Activated T-cell treated with anti-CD3 and anti-CD28 coated beads, Interleukin-2, amount 50 U/mL, for 72 hours (primary cell): ENCODE results near the gene SLC30A7. TPM values are rescaled to one million over a fixed set of nuclear protein-coding genes. Genes with fewer than 3 reads are reported as not detected.
A peak's percentile ranks its signal among the peaks of the same experiment; 100 is the strongest.

ENCODE experiments used
- ATAC-seq, 2 donors: fragments of 150-1000 bp; cut with Tn5 transposase; replicated peaks in 1 of 2; 2 replicates each; pipeline ENCODE4 v1.10.0; 2021; ENCODE audit warnings: moderate library complexity in 2 of 2, mild to moderate bottlenecking in 1 of 2
- DNase-seq, 2 donors: peaks; one replicate each; pipeline ENCODE4 v3.0.0; 2021 to 2022; ENCODE audit warnings: mixed read lengths in 1 of 2
- H3K27ac Mint-ChIP-seq: one replicate; pipeline ENCODE4 v1.8.0; 2022; ENCODE audit warnings: mild to moderate bottlenecking, moderate library complexity, mixed read lengths
- H3K27me3 Mint-ChIP-seq: one replicate; pipeline ENCODE4 v1.8.0; 2022; ENCODE audit warnings: low read depth, mixed read lengths
- H3K36me3 Mint-ChIP-seq, 2 donors: one replicate each; pipeline ENCODE4 v1.8.0; 2022; ENCODE audit warnings: mixed read lengths in 2 of 2, mild to moderate bottlenecking in 1 of 2; ENCODE audit not compliant: insufficient read depth in 2 of 2
- H3K4me1 Mint-ChIP-seq: one replicate; pipeline ENCODE4 v1.8.0; 2022; ENCODE audit warnings: low read depth, mixed read lengths
- H3K4me3 Mint-ChIP-seq, 2 donors: one replicate each; pipeline ENCODE4 v1.8.0; 2022; ENCODE audit warnings: mild to moderate bottlenecking in 2 of 2, mixed read lengths in 2 of 2, moderate library complexity in 2 of 2
- H3K9me3 Mint-ChIP-seq, 2 donors: one replicate each; pipeline ENCODE4 v1.8.0; 2022; ENCODE audit warnings: mixed read lengths in 2 of 2
- total RNA-seq, 2 donors: library from RNA; stranded (reverse); gene quantifications; one replicate each; pipeline ENCODE4 v1.2.3, GENCODE V29; 2022

SLC30A7 gene
- total RNA-seq, 2 donors from 2014 or later, result 39.3 to 48.7 TPM

DNA sequence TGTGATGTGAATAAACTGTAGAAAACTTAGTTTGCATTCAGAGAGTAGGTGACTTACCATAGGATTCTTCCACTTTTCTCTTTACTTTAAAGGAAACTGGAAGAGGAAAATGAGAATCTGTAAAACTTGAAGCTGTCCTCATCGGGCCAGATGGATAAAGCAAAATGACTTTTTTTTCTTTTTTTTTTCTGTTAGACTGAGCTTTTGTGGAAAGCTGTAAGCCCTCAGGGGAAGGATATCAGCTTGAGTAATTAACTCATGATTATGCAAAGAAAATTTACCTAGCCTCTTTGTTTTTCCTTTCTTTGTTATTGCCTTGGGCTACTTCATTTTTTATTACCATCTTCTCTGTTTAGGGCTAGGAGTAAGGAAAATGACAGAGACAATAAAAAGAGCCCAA is 76.3 kb downstream of the SLC30A7 start:
- Mint-ChIP-seq H3K27ac (no peak overlapping the region), H3K4me1 (peaks cover 14% of the 10 kb centered on the region), H3K9me3 (no peaks in the 10 kb centered on the region), H3K36me3 (peaks cover 12 to 31% of the 10 kb centered on the region in 2 donors), H3K27me3 (no peaks in the 10 kb centered on the region), H3K4me3 (no peak overlapping the region)
- ATAC-seq (no peak), DNase-seq (no peak)

DNA sequence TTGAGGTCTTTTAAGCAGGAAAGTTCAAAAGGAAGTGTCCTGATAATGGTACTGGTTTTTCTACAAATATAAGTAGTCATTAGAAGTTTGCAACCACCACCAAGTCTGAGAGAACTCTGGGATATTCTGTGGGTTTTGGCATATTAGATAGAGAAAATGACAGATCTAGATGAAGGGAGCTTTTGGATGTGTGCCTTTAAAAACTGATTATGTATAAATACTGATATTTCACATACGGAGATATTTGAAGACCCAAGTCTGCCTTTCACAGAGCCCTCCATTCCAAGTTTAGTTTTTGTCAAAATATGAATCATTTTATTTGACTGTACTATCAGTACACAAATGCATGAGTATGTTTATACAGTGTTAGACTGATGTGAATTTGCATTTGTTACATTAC is 81.0 kb downstream of the SLC30A7 start:
- Mint-ChIP-seq H3K27me3 (no peaks in the 10 kb centered on the region), H3K4me1 (peaks cover 4% of the 10 kb centered on the region), H3K9me3 (peaks cover 0 to under 1% of the 10 kb centered on the region in 2 donors), H3K4me3 (no peak overlapping the region), H3K27ac (peak overlapping the region; percentile 34), H3K36me3 (peaks cover 9 to 33% of the 10 kb centered on the region in 2 donors)
- no peak for DNase-seq
- no peak for ATAC-seq

DNA sequence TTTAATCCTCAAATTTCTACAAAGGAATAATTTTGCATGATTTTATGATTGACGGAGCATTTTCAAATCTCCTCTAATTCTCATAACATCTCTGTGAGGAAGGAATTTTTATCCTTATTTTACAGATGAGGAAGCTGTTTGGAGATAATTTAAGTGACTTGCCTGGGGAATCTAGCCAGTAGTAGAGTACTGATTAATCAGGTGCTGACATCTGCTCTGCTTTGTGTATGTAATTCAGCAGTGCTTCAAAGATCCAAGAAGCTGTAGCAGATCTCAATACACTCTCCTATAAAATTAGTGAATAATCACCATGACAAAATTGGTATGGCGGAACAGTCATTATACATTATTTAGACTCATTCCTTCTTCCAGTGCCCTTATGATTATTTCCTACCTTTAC is 83.7 kb downstream of the SLC30A7 start:
- Mint-ChIP-seq H3K27ac (no peak overlapping the region), H3K36me3 (peaks cover 23 to 35% of the 10 kb centered on the region in 2 donors), H3K4me3 (no peak overlapping the region), H3K9me3 (peaks cover 0 to 9% of the 10 kb centered on the region in 2 donors), H3K27me3 (no peaks in the 10 kb centered on the region), H3K4me1 (peaks cover 8% of the 10 kb centered on the region)
- DNase-seq, result no peak
- no peak for ATAC-seq

DNA sequence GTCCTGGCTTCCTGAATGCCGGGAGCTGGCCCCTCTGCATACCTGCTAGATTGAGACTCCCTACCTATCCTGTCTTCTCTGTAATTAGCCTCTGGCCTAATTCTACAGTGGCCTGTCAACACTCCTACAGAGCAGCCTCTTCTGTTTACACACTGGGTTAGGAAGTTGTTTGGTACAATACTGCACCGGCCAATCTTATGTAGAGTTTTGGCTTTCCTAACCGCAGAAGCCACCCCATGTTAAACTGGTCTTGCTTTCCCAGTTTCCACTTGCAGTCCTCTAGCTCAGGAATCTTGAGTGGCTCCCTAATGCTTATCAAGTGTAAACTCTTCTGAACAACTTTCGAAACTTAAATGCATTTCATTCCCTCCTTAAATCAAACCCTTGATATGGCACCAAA is 86.9 kb downstream of the SLC30A7 start:
- no peak overlapping the region for H3K4me3 Mint-ChIP-seq
- DNase-seq (no peak), ATAC-seq (no peak)
- H3K4me1 Mint-ChIP-seq, result peaks cover 12% of the 10 kb centered on the region
- peaks cover 0 to 9% of the 10 kb centered on the region in 2 donors for H3K9me3 Mint-ChIP-seq
- no peaks in the 10 kb centered on the region for H3K27me3 Mint-ChIP-seq
- H3K36me3 Mint-ChIP-seq, result peaks cover 24 to 37% of the 10 kb centered on the region in 2 donors
- H3K27ac Mint-ChIP-seq, result peak overlapping the region; percentile 41

DNA sequence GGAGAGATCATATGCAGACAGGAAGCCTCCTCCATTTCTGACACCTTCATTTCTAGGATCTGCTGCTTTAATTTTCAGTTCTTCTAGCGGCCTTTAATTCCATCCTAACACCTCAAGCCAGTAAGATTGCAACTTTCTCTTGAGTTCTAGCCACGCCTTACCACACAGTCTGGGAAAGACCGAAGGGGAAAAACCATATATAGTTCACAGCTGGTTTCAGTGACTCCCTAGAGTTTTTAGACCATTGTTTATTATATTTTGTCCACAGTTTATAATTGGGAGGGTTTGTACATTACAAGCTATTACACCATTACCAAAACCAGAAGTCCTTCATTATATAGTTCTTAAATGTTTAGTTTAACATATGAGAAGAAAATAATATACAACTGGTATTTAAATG is 92.2 kb downstream of the SLC30A7 start:
- no peaks in the 10 kb centered on the region for H3K9me3 Mint-ChIP-seq
- peaks cover 19 to 38% of the 10 kb centered on the region in 2 donors for H3K36me3 Mint-ChIP-seq
- no peaks in the 10 kb centered on the region for H3K27me3 Mint-ChIP-seq
- DNase-seq (no peak), ATAC-seq (no peak)
- peaks cover 8% of the 10 kb centered on the region for H3K4me1 Mint-ChIP-seq
- H3K27ac Mint-ChIP-seq, result peak overlapping the region; percentile 23
- H3K4me3 Mint-ChIP-seq, result no peak overlapping the region

DNA sequence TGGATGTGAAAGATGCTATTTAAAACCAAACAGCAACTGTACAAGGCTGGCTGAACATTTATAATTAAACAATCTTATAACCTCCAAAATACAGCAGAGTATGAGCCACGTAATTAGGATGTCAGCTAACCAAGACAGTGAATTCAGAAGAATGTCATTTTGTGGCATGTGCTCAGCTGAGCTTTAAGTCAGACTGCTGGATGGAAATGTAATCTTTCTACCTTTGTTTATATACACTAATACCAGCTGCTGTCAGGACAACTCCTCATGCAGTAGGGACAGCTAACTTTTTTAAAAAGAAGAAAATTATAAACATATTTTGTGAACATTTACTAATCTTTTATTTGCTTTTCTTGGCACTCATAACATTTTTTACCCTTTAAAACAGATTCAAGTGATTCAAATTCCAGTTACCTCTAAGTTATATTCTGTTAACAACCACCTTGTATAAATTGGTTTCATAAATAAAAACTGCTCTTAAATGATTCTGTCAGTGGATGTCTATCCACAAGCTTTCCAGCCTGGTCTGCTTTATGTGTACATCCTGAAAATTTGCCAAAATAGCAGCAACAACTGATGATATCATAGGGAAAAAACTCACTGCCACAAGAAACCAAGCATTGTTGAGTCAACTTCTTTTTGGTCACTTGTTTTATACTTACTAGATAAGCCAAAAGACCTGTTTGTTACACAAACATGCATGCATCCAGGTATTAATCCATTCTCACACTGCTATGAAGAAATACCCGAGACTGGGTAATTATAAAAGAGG is 93.6 kb downstream of the SLC30A7 start:
- Mint-ChIP-seq H3K27ac (no peak overlapping the region), H3K9me3 (no peaks in the 10 kb centered on the region), H3K27me3 (no peaks in the 10 kb centered on the region), H3K4me3 (no peak overlapping the region), H3K36me3 (peaks cover 15 to 37% of the 10 kb centered on the region in 2 donors), H3K4me1 (peaks cover 8% of the 10 kb centered on the region)
- DNase-seq (no peak), ATAC-seq (no peak)

DNA sequence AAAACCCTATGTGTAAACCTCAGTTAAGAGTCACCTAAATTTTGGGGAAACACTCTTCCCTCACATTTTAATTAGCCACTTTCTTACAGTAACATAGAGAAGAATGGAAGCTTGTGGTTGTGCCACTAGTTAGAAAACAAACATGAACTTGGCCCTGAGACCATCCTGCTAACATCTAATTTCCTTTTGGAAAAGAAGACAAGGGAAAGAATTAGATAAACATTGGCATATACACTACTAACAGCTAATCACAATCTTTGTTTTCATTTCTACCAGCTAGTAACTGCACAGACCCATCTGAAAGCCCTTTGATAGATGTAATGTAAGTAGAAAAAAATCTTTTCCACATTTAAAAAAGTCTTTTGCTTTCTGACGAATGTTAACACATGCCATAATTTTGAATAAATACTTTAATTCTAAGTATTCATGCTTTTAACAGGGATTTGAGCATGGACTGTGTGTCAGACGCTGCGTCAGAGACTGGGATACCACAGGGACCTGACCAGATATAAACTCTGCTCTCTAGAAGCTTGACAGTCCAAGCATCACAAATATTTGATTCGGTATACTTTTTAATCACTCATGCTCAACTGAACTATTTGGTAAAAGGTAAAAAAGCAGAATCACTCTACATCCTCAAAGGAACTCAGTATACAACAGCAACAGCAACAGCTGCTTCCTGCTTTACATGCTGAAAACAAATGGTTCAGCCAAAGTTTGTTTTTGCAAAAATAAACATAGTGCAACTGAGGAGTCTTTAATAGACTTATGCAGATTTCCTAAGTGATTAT is 99.5 kb downstream of the SLC30A7 start:
- Mint-ChIP-seq H3K27ac (no peak overlapping the region), H3K4me3 (no peak overlapping the region), H3K27me3 (no peaks in the 10 kb centered on the region), H3K4me1 (peaks cover 3% of the 10 kb centered on the region), H3K9me3 (no peaks in the 10 kb centered on the region), H3K36me3 (peaks cover 10 to 32% of the 10 kb centered on the region in 2 donors)
- DNase-seq (no peak), ATAC-seq (no peak)

DNA sequence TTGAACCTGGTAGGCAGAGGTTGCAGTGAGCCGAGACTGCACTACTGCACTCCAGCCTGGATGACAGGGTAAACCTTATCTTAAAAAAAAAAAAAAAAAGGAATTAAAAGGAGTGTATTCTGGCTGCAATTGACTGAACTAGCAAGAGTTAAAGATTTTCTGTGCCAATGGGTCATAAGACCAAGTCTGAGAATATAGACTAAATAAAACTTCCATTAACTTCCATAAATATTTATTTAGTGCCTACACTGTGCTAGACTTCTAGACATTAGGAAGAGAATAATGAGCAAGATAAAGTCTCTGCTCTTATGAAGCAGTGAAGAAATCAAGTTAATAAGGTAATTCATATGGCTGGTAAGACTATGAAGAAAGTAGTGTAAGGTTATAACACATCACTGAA is 102.5 kb downstream of the SLC30A7 start:
- H3K27me3 Mint-ChIP-seq, result no peaks in the 10 kb centered on the region
- H3K9me3 Mint-ChIP-seq, result no peaks in the 10 kb centered on the region
- no peak overlapping the region for H3K27ac Mint-ChIP-seq
- H3K4me1 Mint-ChIP-seq, result peaks cover 17% of the 10 kb centered on the region
- peaks cover 5 to 25% of the 10 kb centered on the region in 2 donors for H3K36me3 Mint-ChIP-seq
- H3K4me3 Mint-ChIP-seq, result no peak overlapping the region
- no peak for ATAC-seq
- DNase-seq, result no peak

DNA sequence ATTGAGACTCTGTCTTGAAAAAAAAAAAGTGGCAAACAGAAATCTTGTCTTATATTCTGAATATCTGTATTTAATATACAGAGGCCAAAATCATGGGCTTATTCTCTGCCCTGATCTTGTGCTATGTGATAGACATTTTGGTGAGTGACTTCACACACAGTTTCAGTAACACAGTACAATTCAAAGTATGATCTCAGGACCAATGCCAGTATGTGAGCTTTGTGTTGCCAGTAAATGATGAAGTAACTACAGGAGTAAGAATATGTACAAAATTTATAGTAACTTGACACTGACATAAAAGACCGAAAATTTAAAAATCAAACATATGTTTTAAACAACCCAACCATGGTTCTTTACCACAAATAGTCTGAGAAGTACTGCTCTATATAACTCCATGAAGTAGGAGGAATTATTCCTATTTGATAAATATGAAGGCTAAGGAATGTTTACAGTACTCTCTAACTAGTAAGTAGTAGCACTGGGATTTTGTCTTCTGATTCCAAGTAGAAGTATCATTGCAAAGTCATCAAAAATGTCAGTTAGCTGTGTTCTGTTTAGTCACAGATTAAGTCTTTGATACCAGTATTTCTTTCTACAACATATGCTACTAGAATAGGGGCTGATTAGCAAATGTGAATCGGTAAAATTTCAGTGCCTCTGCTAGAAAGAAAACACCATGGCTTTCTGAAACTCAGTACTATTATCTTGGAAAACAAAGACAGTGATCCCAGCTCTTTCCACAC is 104.4 kb downstream of the SLC30A7 start:
- ATAC-seq (no peak), DNase-seq (no peak)
- Mint-ChIP-seq H3K4me3 (no peak overlapping the region), H3K27me3 (no peaks in the 10 kb centered on the region), H3K36me3 (peaks cover 4 to 29% of the 10 kb centered on the region in 2 donors), H3K4me1 (peaks cover 35% of the 10 kb centered on the region), H3K9me3 (peaks cover under 1 to 1% of the 10 kb centered on the region in 2 donors), H3K27ac (peak overlapping the region; percentile 43)

DNA sequence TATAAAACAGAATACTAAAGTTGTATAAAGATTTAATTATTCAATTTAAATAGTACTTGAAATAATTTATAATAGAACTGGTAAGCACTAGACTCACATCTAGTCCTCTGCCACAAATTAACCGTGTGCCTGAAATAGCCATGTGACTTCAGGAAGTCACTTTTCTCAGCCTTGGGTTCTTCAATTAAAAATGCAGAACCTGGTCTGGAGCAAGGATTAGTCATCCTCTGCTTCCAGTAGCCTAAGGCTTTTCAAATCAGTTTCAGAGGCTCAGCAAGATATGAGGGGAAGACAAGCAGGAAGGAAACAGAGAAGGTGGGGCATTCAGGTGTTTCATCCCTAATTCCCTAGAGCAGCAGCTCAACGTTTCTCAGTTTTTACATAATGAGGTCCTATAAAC is 106.7 kb downstream of the SLC30A7 start:
- Mint-ChIP-seq H3K4me3 (no peak overlapping the region), H3K27ac (no peak overlapping the region), H3K36me3 (peaks cover 7 to 29% of the 10 kb centered on the region in 2 donors), H3K27me3 (no peaks in the 10 kb centered on the region), H3K9me3 (peaks cover 2 to 5% of the 10 kb centered on the region in 2 donors), H3K4me1 (peaks cover 56% of the 10 kb centered on the region)
- no peak for DNase-seq
- ATAC-seq, result no peak

DNA sequence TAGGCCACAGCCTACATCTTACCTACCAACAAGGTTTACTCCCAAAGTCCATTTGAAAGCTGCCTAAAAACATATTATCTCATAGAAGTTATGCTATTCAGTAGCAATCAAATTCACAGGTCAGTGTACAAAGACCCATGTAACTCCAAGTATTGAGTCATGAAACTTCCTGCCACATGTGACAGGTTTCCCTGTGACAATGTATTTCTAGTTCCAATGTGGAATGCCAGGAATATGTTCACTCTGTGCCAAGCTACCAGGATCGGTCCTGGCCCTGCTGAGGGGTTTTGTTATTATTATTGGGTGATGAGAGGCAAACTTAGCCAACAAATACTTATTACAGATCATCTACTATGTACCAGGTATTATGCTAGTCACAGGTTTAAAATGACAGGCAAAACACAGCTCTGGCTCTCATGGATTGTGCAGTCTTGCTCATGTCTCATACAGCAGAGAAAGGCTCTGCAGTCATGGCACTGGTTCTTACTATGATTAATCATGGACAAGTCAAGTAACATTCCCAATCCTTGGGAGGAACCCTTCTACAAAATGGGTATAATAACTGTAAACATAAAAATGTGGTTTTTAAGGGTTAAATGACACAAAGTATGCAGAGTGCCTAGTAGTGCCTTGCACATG is 107.2 kb downstream of the SLC30A7 start:
- Mint-ChIP-seq H3K9me3 (peaks cover 2 to 5% of the 10 kb centered on the region in 2 donors), H3K27ac (no peak overlapping the region), H3K36me3 (peaks cover 5 to 27% of the 10 kb centered on the region in 2 donors), H3K27me3 (no peaks in the 10 kb centered on the region), H3K4me1 (peaks cover 60% of the 10 kb centered on the region), H3K4me3 (no peak overlapping the region)
- ATAC-seq (no peak), DNase-seq (no peak)

DNA sequence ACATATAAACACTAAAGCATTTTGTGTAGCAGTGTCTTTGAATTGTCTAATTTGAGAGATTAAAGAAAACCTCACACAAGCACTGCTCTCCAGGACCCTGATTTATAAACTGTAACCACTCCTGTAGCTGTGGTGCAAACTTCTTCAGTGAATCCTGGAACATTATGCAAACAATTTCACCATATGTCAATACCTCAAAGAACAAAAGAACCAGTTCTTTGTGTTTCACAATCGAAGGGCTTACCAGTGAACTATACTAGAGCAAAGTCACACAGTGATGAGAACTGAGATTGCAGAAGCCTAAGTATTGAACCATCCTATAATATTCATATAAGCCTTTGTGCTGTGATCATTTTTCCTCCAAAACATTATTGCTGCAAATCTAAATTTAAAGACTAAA is 108.2 kb downstream of the SLC30A7 start:
- Mint-ChIP-seq H3K9me3 (peaks cover 2 to 5% of the 10 kb centered on the region in 2 donors), H3K4me1 (peaks cover 60% of the 10 kb centered on the region), H3K4me3 (no peak overlapping the region), H3K27me3 (no peaks in the 10 kb centered on the region), H3K36me3 (peaks cover 5 to 28% of the 10 kb centered on the region in 2 donors), H3K27ac (no peak overlapping the region)
- ATAC-seq (peak in 1 of 2 donors; percentile 61), DNase-seq (no peak)
